GM19023 (cell line): ENCODE measurements around the gene TRIM58.

ENCODE experiments used
- ATAC-seq: cut with Tn5 transposase; IDR thresholded peaks from one replicate; pipeline ENCODE4 v1.9.1; 2021; ENCODE audit warnings: mild to moderate bottlenecking, moderate library complexity; ENCODE audit not compliant: unreplicated experiment

TRIM58 gene

DNA sequence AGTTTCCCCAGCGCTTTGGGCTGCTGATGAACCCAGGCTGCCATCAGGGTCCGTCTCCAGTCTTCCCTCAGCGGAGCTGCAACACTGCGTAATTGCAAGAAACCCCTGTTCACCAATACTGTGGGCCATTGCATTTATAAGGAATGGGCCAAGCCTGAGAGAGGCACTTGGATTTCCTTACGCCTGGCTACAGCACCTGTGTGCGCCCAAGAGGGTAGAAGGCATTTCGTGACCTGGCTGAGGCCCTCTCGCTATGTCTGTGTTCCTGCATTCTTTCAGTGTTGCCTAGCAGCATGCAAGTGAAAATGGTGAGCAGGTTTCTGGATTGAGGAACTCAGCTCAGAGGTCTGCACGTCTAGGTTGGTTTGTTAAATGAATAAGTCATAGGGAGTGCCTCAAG is 26.4 kb downstream of the TRIM58 start:
- ATAC-seq = no peak

GRCh38 chr1:247884797-247885413 is 27.9 kb downstream of the TRIM58 start:
- no peak for ATAC-seq

GRCh38 chr1:247895163-247895637 is 38.2 kb downstream of the TRIM58 start, which contains the start of gene OR2W3:
TSS of gene OR2W3 (plus strand) at chr1:247895587. CDS start at chr1:247895587, 0 bp downstream.
- ATAC-seq = no peak

GRCh38 chr1:247895976-247896375 is 39.0 kb downstream of the TRIM58 start:
- no peak for ATAC-seq

GRCh38 chr1:247904122-247904521 is 47.1 kb downstream of the TRIM58 start:
- ATAC-seq = no peak

GRCh38 chr1:247905181-247905580 is 48.2 kb downstream of the TRIM58 start:
- ATAC-seq = no peak

DNA sequence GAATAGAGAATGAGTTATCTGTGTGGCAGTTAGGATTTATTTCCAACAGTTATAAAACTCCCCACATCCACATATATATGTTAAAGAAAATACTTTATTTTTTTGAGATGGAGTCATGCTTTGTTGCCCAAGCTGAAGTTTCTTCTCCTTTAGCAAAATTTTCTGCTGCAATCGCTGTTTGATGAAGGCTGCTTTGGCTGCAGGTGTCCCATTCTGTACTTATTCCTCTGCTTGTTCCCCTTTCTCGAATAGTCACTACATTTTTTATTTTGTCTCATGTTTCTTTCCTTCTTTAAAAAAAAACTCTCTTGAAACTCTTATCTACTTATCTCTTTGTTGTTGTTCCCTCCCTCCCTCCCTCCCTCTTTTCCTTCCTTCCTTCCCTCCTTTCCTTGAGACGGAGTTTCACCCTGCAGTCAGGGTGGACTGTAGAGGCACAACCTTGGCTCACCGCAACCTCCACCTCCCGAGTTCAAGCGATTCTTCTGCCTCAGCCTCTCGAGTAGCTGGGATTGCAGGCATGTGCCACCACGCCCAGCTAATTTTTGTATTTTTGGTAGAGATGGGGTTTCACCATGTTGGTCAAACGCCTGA is 49.0 kb downstream of the TRIM58 start:
- no peak for ATAC-seq

- ATAC-seq = no peak
These were observed 49.6 kb downstream of the TRIM58 start for GRCh38 chr1:247906504-247907047.

DNA sequence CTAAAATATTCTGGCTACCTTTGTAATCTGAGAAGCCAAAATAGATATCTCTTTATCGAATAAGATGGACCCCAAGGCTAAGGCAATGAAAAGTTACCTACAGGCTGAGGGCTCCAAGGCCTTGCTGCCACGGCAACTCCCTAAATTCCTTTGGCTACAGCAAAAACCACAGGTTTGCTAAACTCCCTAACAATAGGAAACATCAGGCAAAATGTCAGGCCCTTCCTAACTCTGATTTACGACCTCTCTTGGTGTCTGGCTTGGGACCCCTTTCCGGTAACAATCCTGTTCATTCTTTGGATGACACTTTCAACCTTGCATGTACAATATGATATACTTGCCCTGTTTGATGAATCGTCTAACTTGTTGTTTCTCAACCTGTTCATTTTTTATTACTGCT is 51.8 kb downstream of the TRIM58 start:
- no peak for ATAC-seq

GRCh38 chr1:247913786-247914185 is 56.8 kb downstream of the TRIM58 start:
- ATAC-seq = no peak

GRCh38 chr1:247914941-247915662 is 58.1 kb downstream of the TRIM58 start:
- ATAC-seq = no peak

- no peak for ATAC-seq
These were observed 63.0 kb downstream of the TRIM58 start, which contains the start of gene OR2T8 for GRCh38 chr1:247919952-247920351. TSS of gene OR2T8 (plus strand) at chr1:247920252. CDS start at chr1:247921018, 766 bp downstream.

DNA sequence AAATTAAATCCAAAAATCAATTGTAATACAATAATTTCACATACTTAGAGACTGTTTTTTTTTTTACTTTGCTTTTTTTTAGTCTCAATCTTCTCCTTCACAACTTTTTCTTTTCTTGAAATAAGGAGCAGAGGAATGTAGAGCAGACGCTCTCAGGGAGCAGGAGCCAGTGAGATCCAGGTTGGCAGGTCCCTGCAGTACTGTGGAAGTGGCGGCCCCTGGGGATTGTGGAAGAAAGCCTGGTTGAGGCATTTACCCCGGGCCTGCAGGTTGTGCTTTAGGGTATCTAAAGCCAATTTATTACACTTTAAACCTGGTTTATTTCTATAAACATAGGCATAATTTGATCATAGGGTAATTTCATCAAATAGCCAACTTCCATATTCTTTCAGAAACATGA is 67.0 kb downstream of the TRIM58 start:
- ATAC-seq = no peak

DNA sequence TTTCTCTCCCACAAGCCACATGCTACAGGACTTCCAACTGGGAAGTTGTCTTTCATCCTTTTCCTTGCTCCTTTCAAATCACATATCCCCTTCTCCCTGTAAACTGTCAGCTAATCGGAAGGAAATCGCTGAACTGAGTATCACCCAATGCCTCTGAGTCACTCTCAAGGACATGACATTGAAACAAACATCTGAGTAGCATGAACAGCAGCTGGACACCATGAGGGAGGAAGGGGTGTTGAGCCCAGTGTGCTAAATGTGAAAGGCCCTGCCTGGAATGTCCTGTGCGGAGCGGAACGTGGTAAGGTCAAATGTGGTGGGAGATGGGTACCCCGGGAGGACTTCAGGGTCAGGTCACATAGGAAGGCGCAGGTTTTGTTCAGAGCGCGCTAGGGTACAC is 67.9 kb downstream of the TRIM58 start, which contains the start of gene OR2AJ1:
OR2AJ1 (plus strand) TSS at position 22 of the 400 bp plus-strand sequence. CDS start 8,880 bp downstream, outside the sequence.
- no peak for ATAC-seq
